Subcutaneous adipose tissue (tissue), 4 donors: ENCODE measurements around the gene SNAI1. TPM values are rescaled to one million over a fixed set of nuclear protein-coding genes. Genes with fewer than 3 reads are reported as not detected.

Experiments
- CTCF ChIP-seq: fragments of 450-650 bp; IDR thresholded peaks from one replicate; pipeline ENCODE4 v1.5.1; 2016; ENCODE audit warnings: low read depth, mild to moderate bottlenecking, control low read depth, antibody characterized with exemption, moderate library complexity
- total RNA-seq, 4 donors: library from RNA; depleted of rRNA; stranded (reverse); fragments of >200 nt; gene quantifications; one replicate each; pipeline ENCODE4 v1.1.0, GENCODE V29; 2016

SNAI1 gene
- total RNA-seq, 4 donors from 2014 or later: 1.2 to 5.5 (median 4.2) TPM

DNA sequence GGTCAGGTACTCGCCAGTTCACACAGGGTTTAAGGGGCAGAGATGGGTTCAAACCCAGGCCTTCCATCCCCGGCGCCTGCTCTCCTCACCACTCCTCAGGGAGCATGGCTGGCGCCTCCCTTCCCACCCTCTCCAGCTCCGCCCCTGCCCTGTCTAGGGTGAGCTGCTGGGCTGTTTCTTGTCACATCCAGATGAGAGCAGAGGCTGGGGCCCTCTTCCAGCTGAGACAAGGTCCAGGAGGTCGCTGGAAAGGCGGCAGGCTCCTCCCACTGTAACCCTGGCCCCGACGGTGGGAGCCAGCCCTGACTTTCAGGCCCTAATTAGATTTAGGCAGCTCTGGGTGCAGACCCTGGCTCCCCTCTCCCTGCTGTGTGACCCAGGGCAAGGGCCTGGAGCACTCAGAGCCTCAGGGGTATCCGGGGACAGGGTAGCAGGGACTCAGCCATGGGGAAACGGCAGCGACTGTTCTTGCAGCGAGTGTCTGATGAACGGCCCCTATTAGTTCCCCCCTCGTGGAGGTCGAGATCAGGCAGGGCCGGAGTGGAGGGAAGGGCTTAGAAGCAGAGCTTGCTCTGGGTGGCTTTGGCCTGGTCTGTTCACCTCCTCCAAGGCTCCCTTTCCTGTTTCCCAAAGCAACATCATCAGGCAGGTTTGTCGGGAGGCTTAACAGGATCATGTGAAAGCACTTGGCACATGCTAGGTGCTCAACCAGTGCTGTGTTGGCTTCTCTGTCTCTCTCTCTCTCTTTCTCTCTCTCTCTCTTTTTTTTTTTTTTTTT, 33.4 kb downstream of the SNAI1 start:
- TF ChIP-seq CTCF: no peak

GRCh38 chr20:50017160-50017559, 34.4 kb downstream of the SNAI1 start:
- TF ChIP-seq CTCF: no peak

- no peak for TF ChIP-seq CTCF
These were observed 34.9 kb downstream of the SNAI1 start for GRCh38 chr20:50017576-50018248.

- TF ChIP-seq CTCF: no peak
These were observed 36.9 kb downstream of the SNAI1 start for GRCh38 chr20:50019466-50020256.

GRCh38 chr20:50020288-50020687, 37.5 kb downstream of the SNAI1 start:
- TF ChIP-seq CTCF: no peak

DNA sequence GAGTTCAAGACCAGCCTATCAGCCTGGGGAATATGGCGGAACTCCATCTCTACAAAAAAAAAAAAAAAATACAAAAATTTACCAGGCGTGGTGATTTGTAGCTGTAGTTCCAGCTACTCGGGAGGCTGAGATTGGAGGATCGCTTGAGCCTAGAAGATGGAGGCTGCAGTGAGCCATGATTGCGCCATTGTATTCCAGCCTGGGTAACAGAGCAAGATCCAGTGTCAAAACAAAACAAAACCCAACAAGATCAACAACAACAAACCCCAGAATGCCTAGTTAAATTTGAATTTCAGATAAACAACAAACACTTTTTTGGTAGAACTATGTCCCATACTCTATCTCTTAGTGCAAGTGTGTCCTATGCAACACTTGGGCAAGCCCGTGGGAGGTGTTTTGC, 39.9 kb downstream of the SNAI1 start:
- TF ChIP-seq CTCF: no peak

- no peak for TF ChIP-seq CTCF
These were observed 40.5 kb downstream of the SNAI1 start for GRCh38 chr20:50023116-50023805.
